GM19438 (cell line): ENCODE measurements around the gene PLEKHA4.
"Not testable (repeated sequence)": the region's sequence is repeated elsewhere in the genome, so short reads cannot be mapped to it uniquely, and the experiment has no call there.

Experiments
- ATAC-seq: cut with Tn5 transposase; IDR thresholded peaks from one replicate; pipeline ENCODE4 v1.9.1; 2021; ENCODE audit warnings: low read depth; ENCODE audit not compliant: unreplicated experiment

Gene PLEKHA4

DNA sequence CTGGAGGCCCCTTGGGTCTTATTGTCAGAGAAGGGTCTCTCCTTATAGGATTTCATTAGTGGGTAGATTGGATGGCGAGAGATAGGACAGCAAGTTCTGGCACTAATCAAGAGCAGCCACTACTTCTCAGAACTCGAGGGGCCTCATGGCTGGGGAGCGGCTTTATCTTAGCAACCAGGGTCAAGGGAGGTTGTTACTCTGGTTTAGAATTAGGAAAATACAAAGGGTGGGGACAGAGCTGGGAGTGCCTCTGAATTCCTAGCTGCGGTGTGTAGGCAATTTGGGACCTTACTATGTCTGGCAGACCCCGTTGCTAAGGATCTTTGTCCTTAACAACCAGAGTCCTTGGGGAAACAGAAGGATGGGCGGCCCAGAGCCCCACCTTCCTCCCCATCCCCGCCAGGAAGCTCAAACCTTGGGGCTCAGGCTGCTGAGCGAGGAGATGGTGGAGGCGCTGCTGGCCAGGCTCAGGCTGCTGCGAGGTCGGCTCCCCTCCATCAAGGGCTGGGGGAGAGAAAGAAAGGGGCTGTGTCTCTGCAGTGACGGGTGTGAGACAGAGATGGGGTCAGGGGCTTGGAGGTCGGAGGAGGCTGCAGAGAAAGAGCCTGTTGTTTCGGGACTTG is 1.2 kb downstream of the PLEKHA4 start:
- no peak for ATAC-seq

- no peak for ATAC-seq
These were observed 1.7 kb downstream of the PLEKHA4 start for GRCh38 chr19:48866692-48867091.

DNA sequence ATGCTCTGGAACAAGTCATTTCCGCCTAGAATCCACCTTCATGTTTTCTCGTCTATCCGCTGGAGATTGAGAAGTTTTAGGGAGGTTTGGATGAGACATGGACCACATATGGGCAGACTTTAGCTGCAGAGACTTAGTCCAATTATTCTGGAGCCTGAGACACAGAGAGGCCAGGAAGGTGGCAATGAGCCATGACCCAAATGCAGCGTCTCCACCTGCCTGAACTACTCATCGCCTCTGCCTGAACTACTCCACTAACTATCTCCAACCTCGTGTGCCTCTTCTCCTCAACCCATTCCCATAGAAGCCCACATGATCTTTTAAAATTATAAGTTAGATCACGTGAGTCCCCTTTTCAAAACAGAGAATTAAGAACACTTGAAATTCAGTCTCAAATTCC is 5.6 kb downstream of the PLEKHA4 start:
- ATAC-seq: no peak

DNA sequence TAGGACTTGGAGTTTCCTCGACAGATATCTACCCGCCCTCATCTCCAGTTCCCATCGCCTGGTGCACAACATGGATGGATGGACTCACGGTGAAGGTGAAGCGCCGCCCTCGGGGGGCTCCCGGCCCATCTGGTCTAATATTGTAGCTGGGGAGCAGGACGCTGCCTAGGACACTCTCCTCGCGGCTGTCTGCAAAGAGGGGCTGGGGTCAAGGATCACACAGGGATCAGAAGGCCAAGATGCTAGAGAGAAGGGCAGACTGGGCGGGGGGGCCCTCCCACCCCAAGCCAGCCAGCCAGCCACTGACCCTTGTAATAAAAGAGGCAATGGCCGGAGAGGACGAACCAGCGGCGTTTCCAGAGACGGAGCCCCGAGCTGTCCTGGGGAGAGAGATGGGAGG is 7.1 kb downstream of the PLEKHA4 start:
- no peak for ATAC-seq

DNA sequence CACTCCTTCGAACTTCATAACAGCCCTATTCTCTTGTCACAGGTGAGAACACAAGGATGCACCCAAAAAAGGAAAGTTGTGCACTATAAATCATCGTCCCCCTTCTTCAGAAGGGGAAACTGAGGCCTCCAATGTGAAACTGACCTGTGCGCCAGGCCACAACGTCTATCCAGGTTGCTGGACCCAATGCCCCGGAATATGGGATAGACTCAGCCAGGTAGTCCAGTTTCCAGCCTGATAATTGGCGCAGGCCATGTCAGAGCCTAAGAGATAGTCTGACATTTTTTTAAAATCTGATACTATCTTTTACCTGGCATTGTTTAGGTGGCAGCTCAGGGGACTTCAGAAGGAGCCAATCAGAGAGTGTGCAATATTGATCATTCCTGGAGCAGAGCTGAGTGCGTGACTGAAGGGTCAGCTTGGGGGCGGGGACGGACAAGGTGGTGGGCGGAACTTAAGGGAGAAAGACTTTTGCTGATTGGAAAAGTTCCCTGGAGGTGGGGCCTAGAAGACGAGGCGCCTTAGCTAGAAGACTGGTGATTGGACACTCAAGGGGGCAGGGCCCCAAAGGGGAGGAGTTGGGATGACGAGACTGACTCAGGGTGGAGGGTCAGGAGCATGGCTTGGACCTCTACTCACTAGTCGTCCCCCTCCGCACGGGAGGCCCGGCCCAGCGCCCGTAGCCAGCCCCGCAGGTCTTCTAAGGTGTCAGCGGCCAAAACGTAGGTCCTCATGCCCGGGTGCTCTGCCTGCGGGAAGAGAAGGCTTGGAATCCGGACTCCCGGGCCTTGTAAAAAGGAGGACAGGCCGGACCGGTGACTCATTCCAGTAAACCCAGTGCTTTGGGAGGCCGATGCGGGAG is 8.5 kb downstream of the PLEKHA4 start:
- no peak for ATAC-seq

DNA sequence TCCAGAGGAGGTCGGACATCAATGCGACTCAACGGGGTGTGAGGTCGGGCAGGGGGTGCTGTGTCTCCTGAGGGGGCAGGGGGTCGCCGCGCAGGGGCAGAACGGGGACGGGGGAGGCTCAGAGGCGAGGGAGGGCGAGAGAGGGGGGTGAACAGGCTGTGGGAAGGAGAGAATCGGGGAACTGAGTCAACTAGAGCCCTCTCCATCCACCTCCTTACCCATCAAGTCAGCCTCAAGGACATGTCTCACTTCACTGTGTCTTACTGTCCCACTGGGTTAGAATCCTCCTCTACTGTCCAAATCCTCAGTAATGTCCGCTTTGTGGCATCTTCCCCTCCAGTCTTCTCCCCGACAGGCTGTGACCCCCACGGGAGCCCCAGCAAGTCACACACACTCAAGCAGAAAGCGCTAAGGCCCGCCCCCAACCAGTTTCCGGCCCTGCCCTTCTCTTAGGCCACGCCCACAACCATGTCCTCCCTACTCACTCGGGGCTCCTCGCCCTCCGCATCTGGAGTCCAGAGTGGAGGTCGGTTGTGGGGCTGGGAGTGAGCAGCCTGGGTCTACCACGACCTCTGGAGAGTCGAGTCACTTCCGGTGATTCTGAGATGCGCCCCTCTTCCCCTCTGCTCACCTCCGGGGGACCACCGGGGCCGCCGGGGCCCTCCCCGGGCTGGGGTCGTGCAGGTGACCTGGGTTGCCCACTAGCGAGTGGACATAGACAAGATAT is 9.3 kb downstream of the PLEKHA4 start:
- no peak for ATAC-seq

- no peak for ATAC-seq
These were observed 11.5 kb downstream of the PLEKHA4 start for GRCh38 chr19:48856921-48857320.

DNA sequence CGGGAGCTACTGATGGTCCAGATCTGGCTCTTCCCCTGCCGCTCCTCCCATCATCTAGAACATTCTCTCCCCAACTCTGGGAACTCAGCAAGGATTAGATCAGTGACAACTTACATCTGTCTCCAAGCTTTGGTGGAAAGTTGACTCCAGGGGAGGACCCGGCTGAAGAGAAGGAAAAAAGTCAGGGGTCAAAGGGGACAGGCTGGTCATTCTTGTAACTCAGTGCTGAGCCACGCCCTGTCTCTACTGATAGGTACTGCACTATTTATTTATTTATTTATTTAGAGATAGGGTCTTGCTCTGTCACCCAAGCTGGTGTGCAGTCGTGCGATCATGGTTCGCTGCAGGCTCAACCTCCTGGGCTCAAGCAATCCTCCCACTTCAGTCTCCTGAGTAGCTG is 14.3 kb downstream of the PLEKHA4 start:
- no peak for ATAC-seq

DNA sequence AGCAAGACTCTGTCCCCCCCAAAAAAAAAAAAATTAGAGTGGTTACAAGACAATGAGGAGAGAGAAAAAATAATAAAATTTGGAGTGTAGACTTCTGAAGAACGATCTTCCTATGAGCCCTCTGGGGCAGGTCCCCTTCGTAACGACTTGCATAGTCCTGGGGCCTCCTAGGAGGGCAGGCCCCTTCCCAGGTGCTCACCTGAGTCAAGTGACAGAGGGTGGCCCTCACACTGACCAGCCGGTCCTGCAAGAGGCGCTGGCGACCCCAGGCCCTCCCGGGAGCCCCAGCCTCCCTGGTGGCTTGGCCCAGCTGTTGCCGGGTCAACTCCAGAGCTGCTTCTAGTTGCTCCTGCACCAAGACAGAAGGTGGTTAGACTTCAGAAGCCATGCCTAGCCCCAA is 14.9 kb downstream of the PLEKHA4 start:
- no peak for ATAC-seq

DNA sequence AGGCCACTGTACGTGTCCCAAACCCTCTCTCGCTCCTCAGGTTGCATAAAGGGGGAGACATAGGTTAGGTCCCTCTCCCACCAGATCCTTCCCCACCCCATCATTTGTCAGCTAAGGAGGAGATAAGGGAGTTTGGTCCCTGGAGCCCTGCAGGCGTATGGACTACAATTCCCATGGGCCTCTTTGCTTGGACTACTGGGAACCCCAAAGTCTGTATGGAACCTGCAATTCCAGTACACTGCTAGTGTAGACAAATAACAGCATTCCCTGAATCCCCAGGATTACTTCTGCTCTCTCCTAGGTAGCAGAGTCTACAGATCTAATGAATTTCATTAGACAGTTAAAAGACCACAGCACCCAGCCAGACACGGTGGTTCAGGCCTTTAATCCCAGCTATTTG is 16.1 kb downstream of the PLEKHA4 start:
- ATAC-seq: no peak

DNA sequence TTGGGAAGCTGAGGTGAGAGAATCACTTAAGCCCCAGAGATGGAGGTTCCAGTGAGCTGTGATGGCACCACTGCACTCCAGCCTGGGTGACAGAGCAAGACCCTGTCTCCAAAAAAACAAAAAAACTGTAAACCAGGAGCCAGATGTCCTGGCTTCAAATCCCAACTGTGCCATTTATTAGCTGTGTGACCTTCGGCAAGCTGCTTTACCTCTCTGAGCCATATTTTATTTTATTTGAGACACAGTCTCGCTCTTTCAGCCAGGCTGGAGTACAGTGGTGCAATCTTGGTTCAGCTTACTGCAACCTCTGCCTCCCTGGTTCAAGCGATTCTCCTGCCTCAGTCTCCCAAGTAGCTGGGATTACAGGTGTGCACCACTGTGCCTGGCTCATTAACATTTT is 21.8 kb downstream of the PLEKHA4 start:
- ATAC-seq: not testable (repeated sequence)

- no peak for ATAC-seq
These were observed 23.0 kb downstream of the PLEKHA4 start for GRCh38 chr19:48845384-48845783.

GRCh38 chr19:48844472-48844871 is 23.9 kb downstream of the PLEKHA4 start:
- ATAC-seq: no peak

- ATAC-seq: no peak
These were observed 25.6 kb downstream of the PLEKHA4 start for GRCh38 chr19:48842789-48843162.

GRCh38 chr19:48841571-48841970 is 26.8 kb downstream of the PLEKHA4 start:
- ATAC-seq: no peak

- no peak for ATAC-seq
These were observed 27.4 kb downstream of the PLEKHA4 start for GRCh38 chr19:48841047-48841446.

- ATAC-seq: no peak
These were observed 30.7 kb downstream of the PLEKHA4 start for GRCh38 chr19:48837687-48838086.

DNA sequence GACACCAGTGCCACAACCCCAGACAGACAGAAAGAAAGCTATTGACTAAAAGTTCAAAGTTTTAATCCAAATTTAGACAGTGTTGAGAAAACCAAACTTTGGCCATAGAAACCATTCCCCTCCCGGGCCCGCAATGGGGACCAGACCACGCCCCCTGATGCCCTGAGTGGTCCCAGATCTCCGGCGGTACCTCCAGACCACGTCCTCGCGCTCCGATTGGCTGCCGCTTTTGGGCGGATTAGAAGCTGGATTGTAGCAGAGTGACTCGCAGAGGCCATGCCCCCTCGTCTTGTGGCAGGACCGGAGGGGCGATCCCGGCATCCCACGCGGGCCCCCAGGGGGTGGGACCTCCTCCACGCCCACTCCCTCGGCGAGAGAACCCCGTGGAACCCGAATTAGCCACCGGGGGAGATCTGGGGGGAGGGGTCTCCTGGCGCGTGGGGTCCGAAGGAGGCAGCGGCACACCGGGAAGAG is 31.3 kb downstream of the PLEKHA4 start:
- ATAC-seq: peak; percentile 82

GRCh38 chr19:48836089-48837017 is 32.1 kb downstream of the PLEKHA4 start, which contains the start of gene HSD17B14:
Gene HSD17B14 (minus strand): TSS chr19:48836491. CDS start chr19:48836411, 80 bp downstream.
- peak; percentile 6 for ATAC-seq

- no peak for ATAC-seq
These were observed 32.7 kb downstream of the PLEKHA4 start for GRCh38 chr19:48835734-48836088.
